ENCODE measurements around the gene NCOR1. TPM values are rescaled to one million over a fixed set of nuclear protein-coding genes. Genes with fewer than 3 reads are reported as not detected.

Gene NCOR1
- total and polyA plus RNA-seq, 2 of the 8 experiments (the other 6 are each of a cell fraction or from before 2014, with no cell fraction given), result 65.4 to 142 TPM

DNA sequence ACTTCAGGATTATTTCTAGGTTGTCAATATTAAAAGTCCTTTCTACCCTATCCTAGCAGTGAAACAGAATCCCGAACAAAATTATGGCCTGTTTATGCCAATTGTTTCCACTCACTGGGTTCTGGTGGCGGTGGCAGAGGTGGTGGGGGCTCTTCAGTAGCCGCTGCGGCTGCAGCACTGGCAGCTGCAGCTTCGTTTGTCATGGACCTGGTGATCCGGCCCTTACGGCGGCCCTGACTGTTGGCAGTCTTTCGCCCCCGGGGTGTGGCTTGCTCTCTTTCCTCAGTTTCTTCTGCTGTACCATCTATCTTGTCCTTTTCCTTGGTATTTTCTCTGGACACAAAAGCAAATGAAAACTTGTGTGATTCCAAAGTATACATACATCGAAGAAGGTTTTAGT is 94.4 kb downstream of the NCOR1 start (continued):
- TF ChIP-seq, protein P1, sequence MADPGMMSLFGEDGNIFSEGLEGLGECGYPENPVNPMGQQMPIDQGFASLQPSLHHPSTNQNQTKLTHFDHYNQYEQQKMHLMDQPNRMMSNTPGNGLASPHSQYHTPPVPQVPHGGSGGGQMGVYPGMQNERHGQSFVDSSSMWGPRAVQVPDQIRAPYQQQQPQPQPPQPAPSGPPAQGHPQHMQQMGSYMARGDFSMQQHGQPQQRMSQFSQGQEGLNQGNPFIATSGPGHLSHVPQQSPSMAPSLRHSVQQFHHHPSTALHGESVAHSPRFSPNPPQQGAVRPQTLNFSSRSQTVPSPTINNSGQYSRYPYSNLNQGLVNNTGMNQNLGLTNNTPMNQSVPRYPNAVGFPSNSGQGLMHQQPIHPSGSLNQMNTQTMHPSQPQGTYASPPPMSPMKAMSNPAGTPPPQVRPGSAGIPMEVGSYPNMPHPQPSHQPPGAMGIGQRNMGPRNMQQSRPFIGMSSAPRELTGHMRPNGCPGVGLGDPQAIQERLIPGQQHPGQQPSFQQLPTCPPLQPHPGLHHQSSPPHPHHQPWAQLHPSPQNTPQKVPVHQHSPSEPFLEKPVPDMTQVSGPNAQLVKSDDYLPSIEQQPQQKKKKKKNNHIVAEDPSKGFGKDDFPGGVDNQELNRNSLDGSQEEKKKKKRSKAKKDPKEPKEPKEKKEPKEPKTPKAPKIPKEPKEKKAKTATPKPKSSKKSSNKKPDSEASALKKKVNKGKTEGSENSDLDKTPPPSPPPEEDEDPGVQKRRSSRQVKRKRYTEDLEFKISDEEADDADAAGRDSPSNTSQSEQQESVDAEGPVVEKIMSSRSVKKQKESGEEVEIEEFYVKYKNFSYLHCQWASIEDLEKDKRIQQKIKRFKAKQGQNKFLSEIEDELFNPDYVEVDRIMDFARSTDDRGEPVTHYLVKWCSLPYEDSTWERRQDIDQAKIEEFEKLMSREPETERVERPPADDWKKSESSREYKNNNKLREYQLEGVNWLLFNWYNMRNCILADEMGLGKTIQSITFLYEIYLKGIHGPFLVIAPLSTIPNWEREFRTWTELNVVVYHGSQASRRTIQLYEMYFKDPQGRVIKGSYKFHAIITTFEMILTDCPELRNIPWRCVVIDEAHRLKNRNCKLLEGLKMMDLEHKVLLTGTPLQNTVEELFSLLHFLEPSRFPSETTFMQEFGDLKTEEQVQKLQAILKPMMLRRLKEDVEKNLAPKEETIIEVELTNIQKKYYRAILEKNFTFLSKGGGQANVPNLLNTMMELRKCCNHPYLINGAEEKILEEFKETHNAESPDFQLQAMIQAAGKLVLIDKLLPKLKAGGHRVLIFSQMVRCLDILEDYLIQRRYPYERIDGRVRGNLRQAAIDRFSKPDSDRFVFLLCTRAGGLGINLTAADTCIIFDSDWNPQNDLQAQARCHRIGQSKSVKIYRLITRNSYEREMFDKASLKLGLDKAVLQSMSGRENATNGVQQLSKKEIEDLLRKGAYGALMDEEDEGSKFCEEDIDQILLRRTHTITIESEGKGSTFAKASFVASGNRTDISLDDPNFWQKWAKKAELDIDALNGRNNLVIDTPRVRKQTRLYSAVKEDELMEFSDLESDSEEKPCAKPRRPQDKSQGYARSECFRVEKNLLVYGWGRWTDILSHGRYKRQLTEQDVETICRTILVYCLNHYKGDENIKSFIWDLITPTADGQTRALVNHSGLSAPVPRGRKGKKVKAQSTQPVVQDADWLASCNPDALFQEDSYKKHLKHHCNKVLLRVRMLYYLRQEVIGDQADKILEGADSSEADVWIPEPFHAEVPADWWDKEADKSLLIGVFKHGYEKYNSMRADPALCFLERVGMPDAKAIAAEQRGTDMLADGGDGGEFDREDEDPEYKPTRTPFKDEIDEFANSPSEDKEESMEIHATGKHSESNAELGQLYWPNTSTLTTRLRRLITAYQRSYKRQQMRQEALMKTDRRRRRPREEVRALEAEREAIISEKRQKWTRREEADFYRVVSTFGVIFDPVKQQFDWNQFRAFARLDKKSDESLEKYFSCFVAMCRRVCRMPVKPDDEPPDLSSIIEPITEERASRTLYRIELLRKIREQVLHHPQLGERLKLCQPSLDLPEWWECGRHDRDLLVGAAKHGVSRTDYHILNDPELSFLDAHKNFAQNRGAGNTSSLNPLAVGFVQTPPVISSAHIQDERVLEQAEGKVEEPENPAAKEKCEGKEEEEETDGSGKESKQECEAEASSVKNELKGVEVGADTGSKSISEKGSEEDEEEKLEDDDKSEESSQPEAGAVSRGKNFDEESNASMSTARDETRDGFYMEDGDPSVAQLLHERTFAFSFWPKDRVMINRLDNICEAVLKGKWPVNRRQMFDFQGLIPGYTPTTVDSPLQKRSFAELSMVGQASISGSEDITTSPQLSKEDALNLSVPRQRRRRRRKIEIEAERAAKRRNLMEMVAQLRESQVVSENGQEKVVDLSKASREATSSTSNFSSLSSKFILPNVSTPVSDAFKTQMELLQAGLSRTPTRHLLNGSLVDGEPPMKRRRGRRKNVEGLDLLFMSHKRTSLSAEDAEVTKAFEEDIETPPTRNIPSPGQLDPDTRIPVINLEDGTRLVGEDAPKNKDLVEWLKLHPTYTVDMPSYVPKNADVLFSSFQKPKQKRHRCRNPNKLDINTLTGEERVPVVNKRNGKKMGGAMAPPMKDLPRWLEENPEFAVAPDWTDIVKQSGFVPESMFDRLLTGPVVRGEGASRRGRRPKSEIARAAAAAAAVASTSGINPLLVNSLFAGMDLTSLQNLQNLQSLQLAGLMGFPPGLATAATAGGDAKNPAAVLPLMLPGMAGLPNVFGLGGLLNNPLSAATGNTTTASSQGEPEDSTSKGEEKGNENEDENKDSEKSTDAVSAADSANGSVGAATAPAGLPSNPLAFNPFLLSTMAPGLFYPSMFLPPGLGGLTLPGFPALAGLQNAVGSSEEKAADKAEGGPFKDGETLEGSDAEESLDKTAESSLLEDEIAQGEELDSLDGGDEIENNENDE (IDR thresholded peaks at IDR 0.05; ENCODE audit: insufficient replicate concordance, low read length), result no peak
- no peak for TF ChIP-seq KDM5A (IDR thresholded peaks at IDR 0.05; ENCODE audit: low read length)
- no peak for TF ChIP-seq JUND (IDR thresholded peaks at IDR 0.05; ENCODE audit: low read length)
- TF ChIP-seq HDAC2 (IDR thresholded peaks at IDR 0.05; ENCODE audit: borderline replicate concordance in 1 of 2, low read depth in 2 of 2, low read length in 2 of 2), result no peak
- no peak for TF ChIP-seq CTBP2 (IDR thresholded peaks at IDR 0.05; ENCODE audit: borderline replicate concordance, insufficient read depth, insufficient read length, low read length)
- TF ChIP-seq SAP30 (IDR thresholded peaks at IDR 0.05; ENCODE audit: insufficient read depth, insufficient replicate concordance, low read length), result no peak
- TF ChIP-seq TAF1 (IDR thresholded peaks at IDR 0.05; ENCODE audit: low read depth, low read length), result no peak
- no peak for TF ChIP-seq SP4 (IDR thresholded peaks at IDR 0.05; ENCODE audit: low read length)
